GM18508 (cell line): Measurements from ENCODE around the gene LTBP1.

Experiments used
- ATAC-seq: cut with Tn5 transposase; IDR thresholded peaks from one replicate; pipeline ENCODE4 v1.9.1; 2021; ENCODE audit warnings: moderate number of reproducible peaks; ENCODE audit not compliant: insufficient read depth, unreplicated experiment

Gene LTBP1

DNA sequence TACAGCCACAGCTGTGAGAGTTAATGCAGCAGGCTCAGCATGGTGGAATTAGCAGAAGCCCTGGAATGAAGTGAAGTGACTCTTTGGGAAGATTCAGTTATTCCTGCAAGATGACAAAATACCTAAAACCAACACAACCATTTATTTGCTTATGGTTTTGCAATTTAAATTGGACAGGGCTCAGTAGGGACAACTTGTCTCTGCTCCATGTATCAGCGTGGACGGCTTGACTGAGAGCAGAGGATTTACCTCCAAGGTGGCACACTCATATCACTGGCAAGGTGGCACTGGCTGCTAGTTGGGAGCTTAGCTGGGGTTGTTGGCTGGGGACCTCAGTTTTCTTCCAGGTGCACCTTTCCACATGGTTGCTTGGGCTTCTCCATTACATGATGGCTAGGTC is 58.3 kb downstream of the LTBP1 start:
- no peak for ATAC-seq

DNA sequence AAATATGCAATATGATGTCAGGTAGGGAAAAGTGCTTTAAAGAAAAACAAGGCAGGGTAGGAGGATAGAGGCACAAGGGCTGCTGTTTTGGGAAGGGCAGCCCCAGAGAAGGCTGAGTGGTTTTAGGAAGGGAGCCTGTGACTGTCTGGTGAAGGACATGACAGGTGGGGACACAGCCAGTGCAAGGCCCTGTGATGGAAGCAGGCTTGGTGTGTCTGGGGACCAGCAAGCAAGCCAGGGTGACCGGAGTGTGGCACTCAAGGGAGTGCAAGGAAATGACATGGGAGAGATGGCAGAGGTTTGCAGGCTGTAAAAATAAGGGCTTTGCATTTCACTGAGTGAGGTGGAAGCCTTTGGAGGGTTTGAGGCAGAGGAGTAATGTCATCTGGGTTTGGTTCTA is 62.0 kb downstream of the LTBP1 start:
- ATAC-seq, result no peak

DNA sequence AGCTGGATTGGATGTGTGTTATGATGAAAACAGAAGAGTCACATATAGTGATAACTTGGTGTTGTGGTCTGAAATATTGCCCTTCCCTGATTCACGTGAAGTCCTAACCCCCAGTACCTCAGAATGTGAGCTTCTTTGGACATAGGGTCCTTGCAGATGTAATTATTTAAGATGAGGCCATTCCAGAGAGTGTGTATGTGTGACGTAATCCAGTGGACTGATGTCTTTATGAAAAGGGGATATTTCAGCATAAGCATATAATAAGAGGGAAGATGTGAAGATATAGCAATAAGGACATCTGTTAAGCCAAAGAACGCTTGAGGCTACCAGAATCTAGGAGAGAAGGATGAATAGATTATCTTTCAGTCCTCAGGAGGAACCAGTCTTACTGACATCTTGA is 62.5 kb downstream of the LTBP1 start:
- no peak for ATAC-seq

DNA sequence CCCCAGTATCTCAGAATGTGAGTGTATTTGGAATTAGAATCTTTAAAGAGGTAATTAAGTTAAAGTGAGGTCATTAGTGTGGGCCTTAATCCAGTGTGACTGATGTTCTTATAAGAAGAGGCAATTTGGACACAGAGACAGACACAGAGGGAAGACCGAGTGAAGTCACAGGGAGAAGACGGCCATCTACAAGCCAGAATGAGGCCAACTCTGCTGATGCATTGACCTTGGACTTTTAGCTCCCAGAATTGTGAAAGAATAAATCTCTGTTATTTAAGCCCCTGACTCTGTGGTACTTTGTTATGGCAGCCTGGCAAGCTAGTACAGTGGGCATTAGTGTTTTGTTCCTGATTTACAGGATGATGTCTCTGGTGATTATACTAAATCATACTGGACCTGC is 64.6 kb downstream of the LTBP1 start:
- ATAC-seq, result no peak

DNA sequence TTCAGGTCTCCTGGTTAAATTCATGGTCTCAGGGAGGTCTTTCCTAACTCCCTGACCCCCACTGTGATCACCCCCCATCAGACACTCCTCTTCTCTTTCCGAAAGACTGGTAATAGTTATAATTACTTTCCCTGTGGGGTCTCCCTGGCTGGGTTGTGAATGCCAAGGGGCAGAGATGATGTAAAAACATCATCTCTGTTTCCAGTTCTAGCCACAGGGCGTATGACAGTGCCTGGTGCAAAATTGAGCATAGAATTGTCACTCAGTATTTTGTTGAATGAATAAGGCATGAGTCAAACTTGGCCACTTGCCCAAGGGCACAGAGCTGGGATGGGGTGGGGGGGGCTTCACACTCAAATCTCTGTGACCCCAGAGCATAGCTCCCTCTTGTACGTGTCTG is 65.2 kb downstream of the LTBP1 start:
- ATAC-seq, result no peak

DNA sequence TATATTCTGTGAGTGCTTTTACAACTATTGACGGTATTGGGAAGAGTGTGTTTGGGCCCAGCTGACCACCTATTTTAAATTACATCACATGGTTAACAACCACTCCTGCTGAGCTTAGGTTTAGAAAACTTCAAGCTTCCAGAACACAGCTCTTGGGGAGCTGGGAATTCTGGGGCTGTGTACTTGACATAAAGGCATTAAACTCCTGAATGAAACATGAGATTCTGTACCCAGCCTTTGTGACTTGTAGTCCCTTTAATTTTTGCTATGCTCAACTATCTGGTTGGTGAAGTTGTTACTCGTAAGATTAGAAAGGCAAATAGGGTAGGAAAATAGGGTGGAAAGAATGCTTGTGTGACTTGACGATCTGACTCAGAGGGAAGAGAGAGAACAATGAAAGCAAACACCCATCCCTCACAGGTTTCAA is 66.9 kb downstream of the LTBP1 start:
- ATAC-seq, result no peak

DNA sequence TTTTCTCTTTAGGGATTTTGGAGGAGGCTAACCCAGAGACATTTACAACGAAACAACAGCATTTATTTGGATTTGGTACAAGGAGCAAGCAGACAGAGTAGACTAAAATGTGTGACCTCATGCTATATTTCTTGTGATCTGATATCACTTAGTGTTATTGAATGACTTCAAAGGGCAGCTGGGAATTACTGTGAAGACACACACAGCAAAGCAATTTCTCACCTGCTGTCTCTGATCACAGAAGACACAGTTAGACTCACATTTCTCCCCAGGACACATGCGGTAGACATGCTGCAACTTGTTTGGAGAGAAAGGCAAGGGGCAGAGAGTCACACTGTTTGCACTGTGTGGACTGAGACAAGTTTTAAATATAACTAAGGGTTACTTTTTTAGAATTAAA is 67.5 kb downstream of the LTBP1 start:
- ATAC-seq, result no peak

DNA sequence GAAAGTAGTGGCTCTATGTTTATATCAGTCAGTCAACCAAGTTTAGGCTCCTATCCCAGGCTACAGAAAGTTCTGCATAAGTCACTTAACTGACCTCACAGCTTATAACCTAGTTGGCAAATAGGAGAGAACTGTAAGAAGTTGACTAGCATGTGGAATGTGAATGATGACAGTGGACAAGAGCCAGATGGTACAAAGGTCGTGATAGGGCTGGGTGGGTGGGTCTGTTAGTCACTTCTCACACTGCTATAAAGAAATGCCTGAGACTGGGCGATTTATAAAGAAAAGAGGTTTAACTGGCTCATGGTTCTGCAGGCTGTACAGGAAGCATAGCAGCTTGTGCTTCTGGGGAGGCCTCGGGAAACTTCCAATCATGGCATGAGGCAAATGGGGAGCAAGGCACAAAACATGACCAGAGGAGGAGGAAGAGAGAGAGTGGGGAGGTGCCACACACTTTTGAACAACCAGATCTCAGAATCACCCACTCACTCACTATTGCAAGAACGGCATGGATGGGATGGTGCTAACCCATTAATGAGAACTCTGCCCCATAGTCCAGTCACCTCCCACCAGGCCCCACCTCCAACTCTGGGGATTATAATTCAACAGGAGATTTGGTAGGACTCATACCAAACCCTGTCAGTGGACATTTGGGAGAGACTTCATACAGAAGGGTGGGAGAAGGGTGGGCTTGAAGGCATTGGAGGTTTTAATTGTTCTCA is 68.8 kb downstream of the LTBP1 start:
- no peak for ATAC-seq

DNA sequence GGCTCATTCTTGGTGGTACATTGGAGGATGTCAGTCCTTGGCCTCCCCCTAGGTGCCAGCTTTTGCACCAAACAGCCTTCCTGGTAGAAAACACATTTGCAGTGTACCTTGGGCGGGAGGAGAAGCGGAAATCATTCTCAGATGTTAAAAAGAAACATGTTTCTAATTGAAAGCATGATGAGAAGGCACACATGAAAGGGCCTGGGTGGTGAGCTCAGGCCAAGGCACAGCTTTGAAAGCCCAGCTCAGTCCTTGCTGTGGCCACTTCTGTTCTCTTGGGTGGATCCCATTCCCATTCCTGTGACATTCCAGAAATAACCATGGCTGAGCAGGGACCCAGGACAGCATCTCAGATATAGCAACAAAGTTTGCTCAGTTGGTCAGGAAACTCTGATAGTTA is 71.5 kb downstream of the LTBP1 start:
- ATAC-seq, result no peak

DNA sequence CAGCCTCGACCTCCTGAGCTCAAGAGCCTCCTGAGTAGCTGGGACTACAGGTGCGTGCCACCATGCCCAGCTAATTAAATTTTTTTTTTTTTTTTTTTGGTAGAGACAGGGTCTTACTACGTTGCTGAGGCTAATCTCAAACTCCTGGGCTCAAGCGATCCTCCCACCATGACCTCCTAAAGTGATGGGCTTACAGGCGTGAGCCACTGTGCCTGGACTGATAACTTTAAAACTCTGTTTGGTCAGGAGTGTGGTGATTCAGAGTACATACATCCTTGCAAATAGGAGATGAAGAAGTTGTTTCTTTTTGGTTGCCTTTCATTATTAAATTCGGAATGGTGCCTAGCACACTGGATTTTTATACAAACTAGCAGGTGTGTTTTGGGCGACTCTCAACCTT is 73.0 kb downstream of the LTBP1 start:
- no peak for ATAC-seq

DNA sequence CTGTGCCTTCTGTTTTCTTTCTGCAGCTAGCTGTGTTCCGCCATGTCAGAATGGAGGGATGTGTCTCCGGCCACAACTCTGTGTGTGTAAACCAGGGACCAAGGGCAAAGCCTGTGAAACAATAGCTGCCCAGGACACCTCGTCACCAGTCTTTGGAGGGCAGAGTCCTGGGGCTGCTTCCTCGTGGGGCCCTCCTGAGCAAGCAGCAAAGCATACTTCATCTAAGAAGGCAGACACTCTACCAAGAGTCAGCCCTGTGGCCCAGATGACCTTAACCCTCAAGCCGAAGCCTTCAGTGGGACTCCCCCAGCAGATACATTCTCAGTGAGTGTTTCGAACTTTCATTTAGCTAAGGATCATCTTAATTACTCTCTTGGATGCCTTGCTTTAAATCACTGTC is 74.1 kb downstream of the LTBP1 start:
- ATAC-seq, result no peak

DNA sequence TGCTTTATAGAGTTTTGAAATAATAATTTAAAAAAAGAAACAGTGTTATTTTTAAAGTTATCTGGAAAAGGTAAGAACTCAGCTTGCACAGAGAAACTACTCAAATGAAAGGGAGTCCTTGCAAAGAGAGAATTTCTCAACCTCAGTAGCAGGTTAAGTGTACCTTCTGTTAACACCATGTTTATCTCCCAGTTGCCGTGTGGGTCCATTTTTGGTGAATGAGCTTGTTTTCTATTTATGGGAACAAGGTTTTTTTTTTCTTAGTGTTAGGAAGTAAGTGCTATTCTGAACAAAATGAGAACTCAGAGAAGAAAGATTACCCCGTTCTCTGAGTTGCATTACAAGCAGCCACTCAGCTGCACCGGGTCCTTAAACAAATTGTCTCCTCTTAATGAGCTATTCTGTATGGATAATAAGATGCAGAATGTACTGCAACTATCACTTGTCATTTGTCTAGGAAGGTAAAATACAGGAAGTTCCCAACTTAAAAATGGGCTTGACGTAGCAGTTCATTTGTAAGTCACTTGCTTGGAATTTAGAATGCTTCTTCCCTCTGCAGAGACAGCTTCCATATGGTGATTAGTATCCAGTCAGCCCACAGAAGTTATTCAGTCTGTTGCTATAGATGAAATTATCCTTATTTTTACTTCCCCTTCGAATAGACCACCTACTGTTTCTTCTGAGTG is 74.9 kb downstream of the LTBP1 start:
- no peak for ATAC-seq

DNA sequence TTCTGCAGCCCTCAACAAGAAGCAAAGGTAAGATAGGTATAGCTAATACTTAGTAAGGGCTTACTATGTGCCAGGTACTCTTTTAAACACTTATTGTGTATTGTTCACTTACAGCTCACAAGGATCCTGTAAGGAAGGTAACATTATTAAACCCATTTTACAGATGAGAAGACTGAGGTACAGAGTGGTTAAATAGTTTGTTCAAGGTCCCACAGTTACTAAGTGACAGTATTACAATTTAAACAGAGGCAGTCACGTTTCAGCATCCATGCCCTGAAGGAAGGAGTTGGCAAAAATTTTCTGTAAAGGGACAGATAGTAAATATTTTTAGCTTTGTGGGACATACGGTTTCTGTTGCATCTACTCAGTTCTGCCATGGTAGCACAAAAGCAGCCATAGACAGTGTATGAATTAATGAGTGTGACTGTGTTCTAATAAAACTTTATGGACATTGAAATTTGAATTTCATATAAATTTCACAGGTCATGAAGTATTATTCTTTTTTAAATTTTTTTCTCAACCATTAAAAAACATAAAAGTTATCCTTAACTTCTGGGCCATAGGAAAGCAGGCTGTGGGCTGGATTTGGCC is 75.7 kb downstream of the LTBP1 start:
- ATAC-seq, result no peak

DNA sequence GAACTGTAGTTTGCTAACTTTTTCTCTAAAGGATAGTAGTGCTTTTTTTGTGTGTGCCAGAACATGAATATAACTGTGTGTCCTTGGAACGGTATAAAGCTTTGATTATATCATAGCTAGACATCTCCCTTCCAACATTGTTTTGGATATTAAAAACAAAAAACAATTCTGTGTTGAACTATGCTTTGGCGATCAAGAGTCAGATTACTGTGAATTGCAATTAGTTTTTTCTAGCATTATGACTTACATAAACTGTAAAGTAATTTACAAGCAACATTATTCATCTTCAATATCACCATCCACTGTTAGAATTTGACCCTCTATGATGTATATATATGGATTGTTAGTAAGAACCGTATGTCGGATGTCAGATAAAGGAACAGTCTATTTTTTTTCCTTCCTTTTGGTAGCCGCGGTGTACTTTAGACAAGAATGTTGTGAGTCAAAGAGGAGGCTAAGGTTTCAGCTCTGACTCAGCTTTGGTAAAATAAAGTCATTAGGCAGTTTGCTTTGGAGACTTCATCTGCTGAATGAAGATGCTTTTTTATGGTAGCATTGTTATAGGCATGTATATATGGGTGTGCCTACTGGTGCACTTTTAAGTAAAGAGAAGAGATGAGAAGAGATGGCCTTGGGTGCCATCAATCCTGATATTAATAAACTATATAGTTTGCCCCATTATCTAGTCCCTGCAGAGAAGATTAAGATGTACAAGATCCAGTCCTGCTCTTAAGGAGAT is 76.4 kb downstream of the LTBP1 start:
- no peak for ATAC-seq

DNA sequence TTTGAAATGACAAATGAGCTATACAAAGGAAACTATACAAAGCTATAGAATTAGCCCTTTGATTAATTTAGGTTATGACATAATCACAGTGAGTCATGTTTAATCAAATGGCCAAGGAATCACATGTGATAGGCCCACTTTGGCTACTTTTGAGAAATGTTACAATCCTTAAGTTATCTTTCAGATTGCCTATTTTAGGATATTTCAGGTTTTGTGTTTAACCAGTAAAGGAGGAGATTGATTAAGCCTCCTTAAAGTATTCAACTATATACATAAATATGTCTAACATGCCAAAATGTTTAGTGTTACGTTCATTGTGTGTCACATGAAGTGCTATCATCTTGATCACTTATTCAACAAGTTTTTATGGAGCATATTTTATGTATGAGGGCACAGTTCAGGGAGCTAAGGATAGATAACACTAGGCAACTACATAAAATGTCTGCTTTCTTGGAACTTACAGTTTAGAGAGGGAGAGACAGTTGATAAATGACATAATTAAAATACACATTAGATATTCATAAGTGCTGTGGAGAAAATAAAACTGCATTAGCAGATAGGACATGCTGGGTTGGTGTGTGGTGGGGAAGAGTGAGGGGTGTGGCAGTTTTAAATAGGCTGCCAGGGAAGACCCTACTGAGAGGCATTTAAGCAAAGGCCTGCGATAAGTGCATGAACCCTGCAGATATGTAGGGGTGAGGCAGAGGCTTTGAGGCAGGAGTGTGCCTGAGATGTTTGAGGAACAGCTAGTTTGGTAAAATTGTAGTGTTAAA is 77.2 kb downstream of the LTBP1 start:
- ATAC-seq, result no peak

DNA sequence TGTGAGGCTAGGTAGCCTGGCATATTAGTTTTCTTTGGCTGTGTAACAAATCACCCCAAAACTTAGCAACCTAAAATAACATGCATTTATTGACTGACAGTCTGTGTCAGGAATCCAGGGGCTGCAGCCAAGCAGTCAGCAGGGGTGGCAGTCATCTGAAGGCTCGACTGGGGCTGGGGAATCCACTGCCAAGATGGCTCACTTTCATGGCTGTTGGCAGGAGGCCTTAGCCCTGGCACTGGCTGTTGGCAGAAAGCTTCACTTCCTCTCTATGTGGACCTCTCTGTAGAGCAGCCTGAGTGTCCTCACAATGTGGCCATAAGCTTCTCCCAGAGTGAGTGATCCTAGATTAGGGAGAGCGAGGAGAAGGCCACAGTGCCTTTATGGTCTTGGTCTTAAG is 78.0 kb downstream of the LTBP1 start:
- no peak for ATAC-seq

DNA sequence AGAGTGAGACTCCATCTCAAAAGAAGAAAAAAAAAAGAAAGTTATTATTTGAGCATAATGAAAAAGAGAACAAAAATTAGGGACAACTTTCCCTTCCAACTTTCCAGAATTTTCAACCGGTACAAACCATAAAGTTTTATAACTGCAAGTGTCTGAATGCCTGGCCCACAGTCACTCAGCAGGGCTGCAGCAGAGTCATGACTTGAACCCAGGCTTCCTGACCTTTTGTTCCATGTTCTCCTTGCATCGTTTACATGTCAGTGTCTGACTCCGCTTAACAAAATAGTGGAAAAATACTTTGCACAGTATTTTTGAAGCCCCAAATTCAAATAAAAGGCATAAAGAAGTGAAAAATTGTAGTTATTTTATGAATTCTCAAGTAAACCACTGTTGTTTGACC is 82.7 kb downstream of the LTBP1 start:
- no peak for ATAC-seq

DNA sequence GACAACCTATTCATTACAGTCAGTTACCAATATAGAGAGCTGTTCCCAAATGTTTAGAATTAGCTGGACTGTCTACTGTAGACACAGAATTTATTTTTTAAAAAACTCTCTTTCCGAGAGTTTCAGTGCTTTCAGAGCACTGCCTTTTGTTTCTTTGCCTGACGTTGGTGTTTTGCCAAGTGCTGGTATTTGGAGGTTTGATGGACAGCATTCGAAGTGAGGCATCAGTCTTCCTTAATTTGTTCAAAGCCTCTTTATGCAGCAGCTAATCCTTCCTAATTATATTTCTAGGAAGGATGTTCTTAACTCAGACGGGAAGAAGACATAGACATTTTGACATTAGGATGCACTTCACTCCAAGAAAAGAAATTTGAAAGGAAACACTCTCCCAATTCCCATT is 83.2 kb downstream of the LTBP1 start:
- no peak for ATAC-seq

DNA sequence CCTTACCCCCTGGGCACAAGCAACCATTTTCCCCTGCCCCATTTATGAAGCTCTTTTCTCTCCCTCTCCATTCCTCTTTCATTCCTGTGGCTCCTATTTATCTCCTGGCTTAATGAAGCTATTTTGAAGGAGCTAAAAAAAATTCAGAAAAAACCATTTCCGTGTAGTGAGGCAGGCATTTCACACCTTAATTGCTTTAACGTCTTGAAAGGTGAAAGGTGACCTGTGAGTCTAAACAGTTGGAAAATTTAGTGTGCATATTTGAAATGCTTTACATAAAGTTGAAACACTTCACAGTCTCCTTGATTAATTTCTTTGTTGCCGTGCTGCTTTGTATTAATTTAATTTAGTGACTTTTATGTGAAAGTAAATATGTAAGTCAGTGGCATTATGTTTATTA is 83.6 kb downstream of the LTBP1 start:
- ATAC-seq, result no peak

DNA sequence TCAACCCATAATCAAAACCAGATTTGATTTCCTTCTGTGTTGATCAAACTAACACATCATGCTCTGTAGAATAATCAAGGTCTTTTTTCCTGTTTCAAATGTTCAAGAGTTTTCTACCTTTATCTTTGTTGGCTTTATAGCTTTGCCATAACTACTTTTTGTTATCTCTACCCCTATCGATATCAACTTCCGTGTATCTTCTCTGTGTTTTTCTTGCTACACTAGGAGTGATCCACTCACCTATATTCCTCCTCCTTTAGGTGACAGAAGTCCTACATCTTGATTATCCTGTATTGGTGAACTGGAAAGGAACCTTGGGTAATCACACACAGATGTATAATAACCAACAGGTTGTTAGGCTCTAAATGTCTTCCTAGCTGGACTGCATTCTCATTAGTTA is 85.5 kb downstream of the LTBP1 start:
- no peak for ATAC-seq
